Body of pancreas (tissue), 4 donors: ENCODE measurements around the gene SOD2.
"Not testable (repeated sequence)": the region's sequence is repeated elsewhere in the genome, so short reads cannot be mapped to it uniquely, and the experiment has no call there.

Source experiments
- POLR2A ChIP-seq, 3 donors: fragments of 450-650 bp; IDR thresholded peaks; one replicate each; pipeline ENCODE4 v1.6.1; 2016; ENCODE audit warnings: antibody characterized with exemption in 3 of 3, mild to moderate bottlenecking in 2 of 3
- TF ChIP-seq, protein P1 (sequence below), 7 experiments: fragments of 450-650 bp in 4 of 7; fragments of 200-600 bp in 3 of 7; sonication (generic) in 3 of 7; IDR thresholded peaks; one replicate each; pipeline ENCODE4 v1.5.1; 2016 to 2019; ENCODE audit warnings: antibody characterized with exemption in 7 of 7

DNA sequence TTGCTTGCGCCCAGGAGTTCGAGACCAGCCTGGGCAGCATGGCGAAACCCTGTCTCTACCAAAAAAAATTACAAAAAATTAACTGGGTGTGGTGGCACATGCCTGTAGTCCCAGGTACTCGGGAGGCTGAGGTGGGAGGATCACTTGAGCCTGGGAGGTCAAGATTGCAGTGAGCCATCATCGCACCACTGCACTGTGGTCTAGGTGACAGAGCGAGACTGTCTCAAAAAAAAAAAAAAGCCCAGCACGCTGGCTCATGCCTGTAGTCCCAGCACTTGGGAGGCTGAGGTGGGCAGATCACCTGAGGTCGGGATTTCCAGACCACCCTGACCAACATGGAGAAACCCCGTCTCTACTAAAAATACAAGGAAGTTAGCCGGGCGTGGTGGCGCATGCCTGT lies 40.4 kb upstream of the SOD2 start:
- TF ChIP-seq, protein P1, sequence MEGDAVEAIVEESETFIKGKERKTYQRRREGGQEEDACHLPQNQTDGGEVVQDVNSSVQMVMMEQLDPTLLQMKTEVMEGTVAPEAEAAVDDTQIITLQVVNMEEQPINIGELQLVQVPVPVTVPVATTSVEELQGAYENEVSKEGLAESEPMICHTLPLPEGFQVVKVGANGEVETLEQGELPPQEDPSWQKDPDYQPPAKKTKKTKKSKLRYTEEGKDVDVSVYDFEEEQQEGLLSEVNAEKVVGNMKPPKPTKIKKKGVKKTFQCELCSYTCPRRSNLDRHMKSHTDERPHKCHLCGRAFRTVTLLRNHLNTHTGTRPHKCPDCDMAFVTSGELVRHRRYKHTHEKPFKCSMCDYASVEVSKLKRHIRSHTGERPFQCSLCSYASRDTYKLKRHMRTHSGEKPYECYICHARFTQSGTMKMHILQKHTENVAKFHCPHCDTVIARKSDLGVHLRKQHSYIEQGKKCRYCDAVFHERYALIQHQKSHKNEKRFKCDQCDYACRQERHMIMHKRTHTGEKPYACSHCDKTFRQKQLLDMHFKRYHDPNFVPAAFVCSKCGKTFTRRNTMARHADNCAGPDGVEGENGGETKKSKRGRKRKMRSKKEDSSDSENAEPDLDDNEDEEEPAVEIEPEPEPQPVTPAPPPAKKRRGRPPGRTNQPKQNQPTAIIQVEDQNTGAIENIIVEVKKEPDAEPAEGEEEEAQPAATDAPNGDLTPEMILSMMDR (IDR thresholded peaks at IDR 0.05) = not testable (repeated sequence)
- TF ChIP-seq POLR2A (IDR thresholded peaks at IDR 0.05) = not testable (repeated sequence)
